Testis (tissue), 3 donors: Measurements from ENCODE around the gene CD200. TPM values are rescaled to one million over a fixed set of nuclear protein-coding genes. Genes with fewer than 3 reads are reported as not detected.

Experiments
- DNase-seq: peaks from one replicate; pipeline ENCODE4 v3.0.0-alpha.2; 2019
- H3K27ac ChIP-seq, 2 donors: fragments of 200-600 bp; sonication (generic); one replicate each; pipeline ENCODE4 v1.5.1; 2019
- H3K27me3 ChIP-seq: fragments of 200-600 bp; sonication (generic); one replicate; pipeline ENCODE4 v1.5.1; 2019
- H3K36me3 ChIP-seq: fragments of 200-600 bp; sonication (generic); one replicate; pipeline ENCODE4 v1.5.1; 2017; ENCODE audit warnings: low read depth; ENCODE audit errors: missing control alignments
- H3K4me1 ChIP-seq: fragments of 200-600 bp; sonication (generic); one replicate; pipeline ENCODE4 v1.5.1; 2019
- H3K4me3 ChIP-seq, 2 donors: fragments of 200-600 bp; sonication (generic); one replicate each; pipeline ENCODE4 v1.5.1; 2017 to 2019
- H3K9me3 ChIP-seq: fragments of 200-600 bp; sonication (generic); one replicate; pipeline ENCODE4 v1.5.1; 2017
- CTCF ChIP-seq, 3 experiments: fragments of 450-650 bp in 2 of 3; fragments of 200-600 bp in 1 of 3; sonication (generic) in 1 of 3; IDR thresholded peaks; one replicate each; pipeline ENCODE4 v1.5.1; 2016 to 2019; ENCODE audit warnings: antibody characterized with exemption in 3 of 3, mild to moderate bottlenecking in 2 of 3, moderate library complexity in 1 of 3
- POLR2A ChIP-seq: fragments of 450-650 bp; IDR thresholded peaks from one replicate; pipeline ENCODE4 v1.6.1; 2017; ENCODE audit warnings: antibody characterized with exemption, mild to moderate bottlenecking, moderate library complexity
- whole genome bisulfite sequencing, 2 donors: methylation state at CpG; one replicate each; pipeline ENCODE4 v1.1.5; 2018; 5-methylcytosine and 5-hydroxymethylcytosine counted together
- intact Hi-C: fragments of 100-400 bp; cut with DNase I; formaldehyde crosslinking; loops from one replicate; pipeline ENCODE4 v1.15.1; 2023; ENCODE audit warnings: low total_unique reads
- polyA plus RNA-seq: library from polyadenylated mRNA; stranded (reverse); fragments of 350-450 nt; fragmentation: Illumina TruSeq; extraction: RNeasy Lipid Tissue Mini Kit (QIAGEN cat#74804); gene quantifications from one replicate; pipeline ENCODE4 v1.2.3, GENCODE V29; 2014; ENCODE audit warnings: low read depth, low replicate concordance; ENCODE audit not compliant: insufficient read depth
- total RNA-seq, 2 donors: library from RNA; depleted of rRNA; stranded (reverse); fragments of >200 nt; gene quantifications; one replicate each; pipeline ENCODE4 v1.2.3, GENCODE V29; 2016

The CD200 gene
- total and polyA plus RNA-seq, 3 donors from 2014 or later: 3.4 to 8.5 (median 6.3) TPM

- TF ChIP-seq POLR2A (no peak), CTCF (IDR thresholded peaks at IDR 0.05) (no peak)
- intact Hi-C loops: loop anchor here (10.0 kb wide), 1 partner anchor 236 kb away; no protein-coding TSS in a partner anchor
- no peaks in the 10 kb centered on the region for H3K9me3 ChIP-seq
- H3K36me3 ChIP-seq: no peaks in the 10 kb centered on the region
- no peak overlapping the region for H3K27ac ChIP-seq
- DNase-seq: no peak
- no peaks in the 10 kb centered on the region for H3K27me3 ChIP-seq
- no peak overlapping the region for H3K4me3 ChIP-seq
- no peaks in the 10 kb centered on the region for H3K4me1 ChIP-seq
Measured at GRCh38 chr3:112298781-112299180, 34.2 kb upstream of the CD200 start.

- no peak for TF ChIP-seq POLR2A
- TF ChIP-seq CTCF (IDR thresholded peaks at IDR 0.05): no peak
- DNase-seq: no peak
- WGBS, 2 donors: 47 to 51% methylated on average over 8 to 11 of the region's 11 CpGs
- intact Hi-C loops: no loop called here
- peak overlapping the region in 1 of 2 donors; percentile 3 for H3K27ac ChIP-seq
- peaks cover 3% of the 10 kb centered on the region for H3K4me1 ChIP-seq
- peak overlapping the region in 1 of 2 donors; percentile 54 for H3K4me3 ChIP-seq
- H3K9me3 ChIP-seq: no peaks in the 10 kb centered on the region
- no peaks in the 10 kb centered on the region for H3K27me3 ChIP-seq
- H3K36me3 ChIP-seq: no peaks in the 10 kb centered on the region
Measured at GRCh38 chr3:112302150-112302830, 30.7 kb upstream of the CD200 start.

- no peaks in the 10 kb centered on the region for H3K9me3 ChIP-seq
- DNase-seq: no peak
- peaks cover 3% of the 10 kb centered on the region for H3K4me1 ChIP-seq
- H3K27me3 ChIP-seq: no peaks in the 10 kb centered on the region
- H3K36me3 ChIP-seq: no peaks in the 10 kb centered on the region
- intact Hi-C loops: no loop called here
- H3K27ac ChIP-seq: no peak overlapping the region
- peak overlapping the region; percentile 46 to 54 for H3K4me3 ChIP-seq
- TF ChIP-seq CTCF (IDR thresholded peaks at IDR 0.05) (no peak), POLR2A (no peak)
- 7 to 17% methylated on average over 12 of the region's 12 CpGs for WGBS, 2 donors
Measured at GRCh38 chr3:112302881-112303763, 29.8 kb upstream of the CD200 start.

- H3K4me1 ChIP-seq: peaks cover 3% of the 10 kb centered on the region
- no peak for TF ChIP-seq CTCF (IDR thresholded peaks at IDR 0.05)
- TF ChIP-seq POLR2A: no peak
- H3K9me3 ChIP-seq: no peaks in the 10 kb centered on the region
- H3K27me3 ChIP-seq: no peaks in the 10 kb centered on the region
- peak overlapping the region in 1 of 2 donors; percentile 11 for H3K27ac ChIP-seq
- intact Hi-C loops: no loop called here
- H3K36me3 ChIP-seq: no peaks in the 10 kb centered on the region
- H3K4me3 ChIP-seq: peak overlapping the region; percentile 46 to 54
- 1 to 3% methylated on average over 11 of the region's 11 CpGs for WGBS, 2 donors
- DNase-seq: peak; percentile 70
Measured at GRCh38 chr3:112303764-112304325, 29.1 kb upstream of the CD200 start.
